Right lobe of liver (tissue), 4 donors: ENCODE measurements around the gene KRT72.

Source experiments
- CTCF ChIP-seq, 4 donors: fragments of 200-600 bp in 3 of 4; fragments of 450-650 bp in 1 of 4; IDR thresholded peaks; one replicate each; pipeline versions ENCODE4 v1.5.1 to v1.8.0; 2016 to 2022; ENCODE audit warnings: antibody characterized with exemption in 4 of 4, mild to moderate bottlenecking in 2 of 4
- POLR2A ChIP-seq: fragments of 450-650 bp; IDR thresholded peaks from one replicate; pipeline ENCODE4 v1.6.1; 2017; ENCODE audit warnings: antibody characterized with exemption, mild to moderate bottlenecking
- donor health status: DM: no; HTN: no; CAD: no.
- donor health status: DM: no; HTN: no; CAD: no.
- donor health status: DM: no; HTN: yes; CAD: no.

GRCh38 chr12:52612431-52613383 is 11.4 kb upstream of the KRT72 start:
- TF ChIP-seq CTCF (IDR thresholded peaks at IDR 0.05) = no peak
- no peak for TF ChIP-seq POLR2A
